Hippocampal formation (tissue), 2 donors: ENCODE data around the gene KRTAP10-4.
"Not testable (repeated sequence)": the region's sequence is repeated elsewhere in the genome, so short reads cannot be mapped to it uniquely, and the experiment has no call there.

Experiments
- DNase-seq, 2 donors: peaks; one replicate each; lab custom pipeline; 2025; lab: John Stamatoyannopoulos, UW

The KRTAP10-4 gene

GRCh38 chr21:44579056-44579832 is 5.7 kb downstream of the KRTAP10-4 start:
- no peak for DNase-seq

GRCh38 chr21:44579833-44580144 is 6.3 kb downstream of the KRTAP10-4 start:
- DNase-seq, result no peak

DNA sequence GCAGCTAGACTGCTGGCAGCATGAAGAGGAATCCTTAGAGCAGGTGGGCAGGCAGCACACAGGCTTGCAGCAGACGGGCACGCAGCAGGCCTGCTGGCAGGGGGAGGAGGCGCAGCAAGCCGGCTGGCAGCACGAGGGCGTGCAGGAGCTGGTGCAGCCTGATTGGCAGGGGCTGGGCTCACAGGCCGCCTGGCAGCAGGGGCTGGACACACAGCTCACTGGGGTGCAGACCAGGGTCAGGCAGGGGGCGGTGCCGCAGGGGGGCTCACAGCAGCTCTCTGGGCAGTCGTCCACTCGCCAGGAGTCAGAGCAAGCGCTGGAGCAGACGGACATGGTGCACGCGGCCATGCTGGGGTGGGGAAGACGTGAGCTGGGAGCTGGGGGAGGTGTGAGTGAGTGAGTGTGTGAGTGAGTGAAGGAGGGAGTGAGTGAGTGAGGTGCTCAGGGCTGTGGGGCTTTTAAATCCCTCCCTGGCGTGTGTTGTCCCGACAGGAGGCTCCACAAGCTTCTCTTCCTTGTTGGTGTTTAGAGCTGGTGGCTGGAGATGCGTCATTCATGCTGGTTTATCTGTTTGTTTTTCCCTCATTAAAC is 6.8 kb downstream of the KRTAP10-4 start, which contains the start of gene KRTAP10-5:
KRTAP10-5 (minus strand) TSS at position 374 of the 591 bp plus-strand sequence; CDS start at position 348, 26 bp downstream.
- not testable (repeated sequence) for DNase-seq

GRCh38 chr21:44581158-44581557 is 7.6 kb downstream of the KRTAP10-4 start:
- no peak for DNase-seq

GRCh38 chr21:44582055-44582454 is 8.5 kb downstream of the KRTAP10-4 start:
- no peak for DNase-seq

DNA sequence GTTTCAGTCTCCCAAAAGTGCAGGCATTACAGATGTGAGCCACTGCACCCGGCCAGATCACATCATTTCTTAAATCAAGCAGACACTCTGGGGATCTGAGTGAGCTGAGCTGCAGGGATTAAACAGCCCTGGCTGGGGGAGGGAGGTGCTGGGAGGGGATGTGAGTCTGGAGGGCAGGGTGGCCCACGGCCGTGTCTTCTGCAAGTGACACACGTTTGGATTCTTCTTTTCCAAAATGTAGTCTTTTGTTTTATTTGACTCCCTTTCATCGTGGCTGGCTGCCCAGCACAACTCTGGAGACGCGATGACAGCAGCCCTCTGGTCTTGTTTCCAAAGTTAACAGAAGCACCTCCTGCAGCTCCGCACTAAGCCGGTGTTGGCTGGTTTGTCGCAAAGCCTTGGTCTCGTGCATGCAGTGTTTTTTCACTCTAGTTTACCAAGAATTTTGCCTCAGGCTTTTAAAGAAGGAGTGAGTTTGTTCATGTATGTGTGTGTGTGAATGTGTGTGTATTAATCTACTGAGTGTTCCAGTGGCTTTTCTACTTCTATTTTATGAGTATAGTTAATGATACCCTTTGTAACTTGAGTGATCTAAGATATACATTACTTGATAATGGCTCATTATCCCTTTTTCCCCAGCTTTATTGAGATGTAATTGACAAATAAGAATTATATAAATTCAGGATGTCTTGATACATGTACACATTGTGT is 9.7 kb downstream of the KRTAP10-4 start:
- no peak for DNase-seq

GRCh38 chr21:44583800-44584147 is 10.2 kb downstream of the KRTAP10-4 start:
- no peak for DNase-seq

DNA sequence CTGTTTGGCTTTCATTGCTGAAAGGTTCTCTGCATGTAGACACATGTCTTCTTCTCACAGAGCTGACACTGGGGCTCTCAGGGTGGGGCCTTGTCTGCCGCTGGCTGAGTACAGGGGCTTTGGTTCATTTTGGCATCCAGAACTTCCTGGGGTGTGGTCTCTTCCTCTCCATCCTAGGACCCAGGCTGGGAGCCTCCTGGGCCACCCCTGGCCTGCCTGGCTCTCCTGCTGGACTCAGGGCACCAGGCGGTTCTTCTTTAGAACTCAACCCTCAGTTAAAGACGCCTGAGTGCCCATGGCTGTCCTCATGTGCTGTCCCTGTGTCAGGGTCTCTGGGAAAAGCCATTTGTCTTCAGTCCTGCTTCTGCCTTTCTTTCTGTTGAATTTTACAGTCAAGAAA is 12.4 kb downstream of the KRTAP10-4 start:
- DNase-seq, result no peak

DNA sequence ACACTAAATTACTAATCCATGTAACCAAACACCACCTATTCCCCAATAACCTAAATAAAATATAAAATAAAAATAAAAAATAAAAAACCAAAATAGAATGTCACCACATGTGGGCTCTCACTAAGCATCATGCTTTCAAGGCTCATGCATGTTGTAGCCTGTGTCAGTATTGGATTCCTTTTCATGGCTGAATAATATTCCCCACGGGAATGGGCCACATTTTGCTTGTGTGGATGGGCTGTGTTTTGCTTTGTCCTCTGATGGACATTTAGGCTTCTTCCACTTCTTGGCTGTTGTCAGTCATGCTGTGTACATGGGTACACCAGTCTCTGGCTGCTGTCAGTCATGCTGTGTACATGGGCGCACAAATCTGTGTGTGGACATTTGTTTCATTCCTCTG is 15.6 kb downstream of the KRTAP10-4 start:
- no peak for DNase-seq

- DNase-seq, result no peak
These were observed 16.2 kb downstream of the KRTAP10-4 start for GRCh38 chr21:44589586-44590305.

DNA sequence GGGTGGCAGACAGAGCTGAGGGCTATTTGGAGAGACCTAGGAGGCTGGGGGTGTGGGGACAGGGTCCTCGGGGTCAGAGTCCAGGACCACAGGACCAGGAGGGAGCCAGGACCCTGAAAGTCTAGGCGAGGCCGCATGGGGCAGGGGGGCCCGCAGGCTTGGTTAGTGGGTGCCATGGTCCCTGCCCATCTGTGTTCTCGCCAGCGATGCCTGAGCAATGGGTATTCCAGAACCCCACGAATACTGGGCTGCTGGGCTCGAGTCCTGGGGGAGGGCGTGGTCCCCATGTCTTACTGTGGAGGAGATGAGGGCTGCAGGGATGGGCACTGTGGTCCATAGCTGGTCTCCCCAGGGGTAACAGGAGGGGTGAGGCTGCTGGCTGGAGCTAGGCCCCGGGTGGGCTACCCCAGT is 16.8 kb downstream of the KRTAP10-4 start:
- no peak for DNase-seq

- DNase-seq, result not testable (repeated sequence)
These were observed 17.6 kb downstream of the KRTAP10-4 start for GRCh38 chr21:44590897-44591800.

- DNase-seq, result not testable (repeated sequence)
These were observed 18.2 kb downstream of the KRTAP10-4 start for GRCh38 chr21:44591801-44592130.

DNA sequence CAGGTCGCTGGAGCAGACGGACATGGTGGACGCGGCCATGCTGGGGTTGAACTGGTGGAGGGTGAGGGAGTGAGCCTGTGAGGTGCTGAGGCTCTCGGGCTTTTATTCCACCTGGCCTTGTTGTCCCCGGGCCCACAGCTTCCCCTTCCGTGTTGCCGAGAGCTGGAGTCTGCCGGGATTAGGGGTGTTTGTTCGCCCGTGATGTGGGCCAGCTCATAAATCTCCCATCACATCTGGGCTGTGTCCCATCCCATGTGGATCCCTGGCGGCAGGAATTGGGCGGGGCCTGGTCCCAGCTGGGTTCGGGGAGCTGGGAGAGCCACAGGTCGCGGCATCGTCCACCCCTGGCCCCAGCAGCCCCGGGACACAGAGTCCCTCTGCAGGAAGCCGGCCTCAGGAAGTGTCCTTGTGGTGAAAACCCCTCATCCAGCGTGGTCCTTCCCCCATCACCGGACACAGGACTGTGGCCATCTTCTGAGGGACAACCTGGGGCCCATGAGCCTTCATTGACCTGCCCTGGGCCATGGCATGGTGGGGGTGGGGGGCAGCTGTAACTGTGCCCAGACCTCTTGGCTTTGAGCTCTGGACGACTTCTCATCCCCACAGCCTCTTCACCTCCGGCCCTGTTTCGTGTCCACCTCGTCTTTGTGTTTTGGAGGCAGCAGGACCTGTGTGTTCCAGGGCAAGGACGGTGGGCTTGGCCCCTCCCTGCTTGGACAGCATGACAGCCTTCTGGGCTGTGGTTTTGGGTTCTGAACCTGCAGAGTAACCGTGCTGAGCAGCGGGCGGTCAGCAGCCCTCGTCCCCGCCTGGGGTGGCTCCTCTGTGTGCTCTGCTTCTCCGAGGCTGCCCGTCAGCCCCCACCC is 19.1 kb downstream of the KRTAP10-4 start, which contains the start of gene KRTAP10-6:
KRTAP10-6 (minus strand) TSS at position 60 of the 866 bp plus-strand sequence; CDS start at position 39, 21 bp downstream.
- DNase-seq, result no peak

DNA sequence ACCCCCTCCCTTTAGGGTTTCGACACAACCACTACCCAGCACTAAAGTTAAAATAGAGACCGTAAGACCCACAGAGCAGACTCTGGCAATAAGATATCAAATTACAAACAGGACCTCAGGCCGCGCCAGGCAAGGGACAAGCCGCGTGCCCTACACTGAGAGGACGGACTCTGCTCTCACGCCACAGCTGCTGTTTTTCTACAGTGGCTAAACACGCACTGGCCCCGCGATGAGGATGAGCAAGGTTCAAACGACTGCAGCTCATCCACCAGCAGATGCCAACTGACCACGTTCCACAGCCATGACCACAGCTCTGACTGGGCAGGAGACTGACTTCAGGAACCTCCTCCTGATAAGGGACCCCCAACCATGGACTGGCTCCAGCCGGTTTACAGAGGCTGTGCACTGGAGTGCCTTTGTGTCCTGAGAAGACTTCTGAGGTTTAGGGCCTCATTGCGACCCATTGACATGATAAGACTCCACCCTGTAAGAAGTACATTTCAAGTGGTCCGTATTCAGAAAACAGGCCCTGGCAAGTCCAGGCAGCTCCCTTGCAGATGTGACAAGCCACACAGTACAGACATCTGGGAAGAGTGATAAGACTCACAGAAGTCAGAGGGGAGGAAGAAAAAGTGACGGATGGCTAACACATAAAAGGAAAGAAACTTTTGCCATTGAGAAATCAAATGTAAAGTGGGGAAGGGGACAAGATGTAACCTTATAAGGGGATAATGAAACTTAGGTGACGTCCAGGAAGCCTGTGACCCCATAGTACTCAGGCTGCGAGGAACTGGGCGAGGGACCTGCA is 20.3 kb downstream of the KRTAP10-4 start:
- no peak for DNase-seq

DNA sequence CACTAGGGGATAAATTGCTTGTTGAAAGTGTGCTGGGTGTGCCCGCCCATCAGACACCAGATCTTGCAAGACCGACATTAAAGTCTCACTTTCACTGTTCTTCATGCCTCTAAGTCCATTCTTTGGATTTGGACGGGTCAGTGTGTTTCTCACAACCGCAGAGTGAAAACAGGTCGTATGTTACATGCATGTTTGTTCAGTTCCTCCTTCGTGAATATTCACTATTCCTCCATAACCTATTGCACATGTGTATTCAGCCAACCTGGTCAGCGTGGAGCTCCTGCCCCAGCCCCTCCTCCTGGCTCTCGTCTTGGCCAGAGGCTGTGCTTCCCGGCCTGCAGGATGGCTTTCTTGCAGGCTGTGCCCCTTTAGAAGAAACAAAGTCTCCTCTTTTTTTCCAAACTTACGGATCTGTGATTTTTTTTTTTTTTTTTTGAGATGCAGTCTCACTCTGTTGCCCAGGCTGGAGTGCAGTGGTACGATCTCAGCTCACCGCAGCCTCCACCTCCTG is 20.9 kb downstream of the KRTAP10-4 start:
- no peak for DNase-seq

DNA sequence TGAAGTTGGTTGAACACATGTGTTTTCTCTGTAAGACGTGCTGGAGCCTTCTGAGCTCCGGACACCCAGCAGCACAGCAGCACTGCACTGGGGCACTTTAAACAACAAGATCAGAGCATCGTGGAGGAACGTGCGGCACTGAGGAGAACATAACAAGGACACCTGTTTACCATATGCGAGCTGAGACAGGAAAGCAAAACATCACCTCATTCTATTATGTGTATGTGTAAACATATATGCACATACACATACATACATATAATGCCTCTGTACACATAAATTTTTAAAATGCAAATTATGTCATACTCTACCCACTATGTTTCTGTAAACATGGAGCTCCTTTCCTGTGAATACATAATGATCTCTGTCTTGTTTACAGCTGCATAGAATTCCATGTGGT is 22.0 kb downstream of the KRTAP10-4 start:
- DNase-seq, result no peak

GRCh38 chr21:44596068-44596725 is 22.7 kb downstream of the KRTAP10-4 start:
- no peak for DNase-seq

GRCh38 chr21:44598061-44598460 is 24.5 kb downstream of the KRTAP10-4 start:
- no peak for DNase-seq
